MM.1S (cell line): ENCODE results near the gene SLC24A4.

Experiments used
- DNase-seq: peaks from one replicate; pipeline ENCODE4 v3.0.0-alpha.2; 2015
- H2AFZ ChIP-seq: fragments of 300-600 bp; sonication (generic); 2 replicates; pipeline ENCODE4 v1.6.0; 2016; ENCODE audit warnings: antibody characterized with exemption, low read length
- H3F3A ChIP-seq: fragments of 300-600 bp; sonication (generic); 2 replicates; pipeline ENCODE4 v1.6.1; 2016; ENCODE audit warnings: mild to moderate bottlenecking, antibody characterized with exemption, low read length, moderate library complexity, mixed read lengths; ENCODE audit not compliant: insufficient read depth
- H3K27ac ChIP-seq: fragments of 300-600 bp; sonication (generic); 2 replicates; pipeline ENCODE4 v1.5.1; 2016; ENCODE audit warnings: mild to moderate bottlenecking, low read length
- H3K27me3 ChIP-seq: fragments of 300-600 bp; sonication (generic); replicated peaks from 2 replicates; pipeline ENCODE4 v1.6.0; 2016; ENCODE audit warnings: low read length; ENCODE audit not compliant: insufficient read depth
- H3K36me3 ChIP-seq: fragments of 300-600 bp; sonication (generic); replicated peaks from 2 replicates; pipeline ENCODE4 v1.6.1; 2016; ENCODE audit warnings: mild to moderate bottlenecking, low read length, mixed read lengths; ENCODE audit not compliant: insufficient read depth
- H3K4me1 ChIP-seq: fragments of 300-600 bp; sonication (generic); 2 replicates; pipeline ENCODE4 v1.6.1; 2016; ENCODE audit warnings: low read length, mixed read lengths
- H3K4me2 ChIP-seq: fragments of 300-600 bp; sonication (generic); 2 replicates; pipeline ENCODE4 v1.6.0; 2016; ENCODE audit warnings: low read depth, low read length
- H3K4me3 ChIP-seq: fragments of 300-600 bp; sonication (generic); 2 replicates; pipeline ENCODE4 v1.5.1; 2016; ENCODE audit warnings: low read length, mixed read lengths
- H3K79me2 ChIP-seq: fragments of 300-600 bp; sonication (generic); 2 replicates; pipeline ENCODE4 v1.6.1; 2016; ENCODE audit warnings: mixed run types, low read length, mixed read lengths
- H3K9ac ChIP-seq: fragments of 300-600 bp; sonication (generic); 2 replicates; pipeline ENCODE4 v1.6.1; 2016; ENCODE audit warnings: low read length, mixed read lengths
- H3K9me2 ChIP-seq: fragments of 300-600 bp; sonication (generic); replicated peaks from 2 replicates; pipeline ENCODE4 v1.6.1; 2016; ENCODE audit warnings: mild to moderate bottlenecking, low read length, mixed read lengths; ENCODE audit not compliant: insufficient read depth
- H3K9me3 ChIP-seq: fragments of 300-600 bp; sonication (generic); replicated peaks from 2 replicates; pipeline ENCODE4 v1.6.1; 2016; ENCODE audit warnings: mild to moderate bottlenecking, low read length, mixed read lengths; ENCODE audit not compliant: insufficient read depth
- H4K20me1 ChIP-seq: fragments of 300-600 bp; sonication (generic); 2 replicates; pipeline ENCODE4 v1.6.1; 2016; ENCODE audit warnings: mild to moderate bottlenecking, low read length, moderate library complexity, mixed read lengths; ENCODE audit not compliant: insufficient read depth
- EZH2 ChIP-seq: fragments of 300-600 bp; sonication (generic); optimal IDR thresholded peaks from 2 replicates; pipeline ENCODE3; 2017; ENCODE audit warnings: low read depth, mild to moderate bottlenecking, antibody characterized with exemption, low read length, mixed read lengths
- EZH2phosphoT487 ChIP-seq: fragments of 300-600 bp; sonication (generic); IDR thresholded peaks from 2 replicates; pipeline ENCODE4 v1.6.1; 2018; ENCODE audit warnings: antibody characterized with exemption, low read length
- TF ChIP-seq, protein P1 (sequence below): fragments of 300-600 bp; sonication (generic); IDR thresholded peaks from 2 replicates; pipeline ENCODE4 v1.5.1; 2016; ENCODE audit warnings: antibody characterized with exemption, low read length, mixed read lengths

Gene SLC24A4

DNA sequence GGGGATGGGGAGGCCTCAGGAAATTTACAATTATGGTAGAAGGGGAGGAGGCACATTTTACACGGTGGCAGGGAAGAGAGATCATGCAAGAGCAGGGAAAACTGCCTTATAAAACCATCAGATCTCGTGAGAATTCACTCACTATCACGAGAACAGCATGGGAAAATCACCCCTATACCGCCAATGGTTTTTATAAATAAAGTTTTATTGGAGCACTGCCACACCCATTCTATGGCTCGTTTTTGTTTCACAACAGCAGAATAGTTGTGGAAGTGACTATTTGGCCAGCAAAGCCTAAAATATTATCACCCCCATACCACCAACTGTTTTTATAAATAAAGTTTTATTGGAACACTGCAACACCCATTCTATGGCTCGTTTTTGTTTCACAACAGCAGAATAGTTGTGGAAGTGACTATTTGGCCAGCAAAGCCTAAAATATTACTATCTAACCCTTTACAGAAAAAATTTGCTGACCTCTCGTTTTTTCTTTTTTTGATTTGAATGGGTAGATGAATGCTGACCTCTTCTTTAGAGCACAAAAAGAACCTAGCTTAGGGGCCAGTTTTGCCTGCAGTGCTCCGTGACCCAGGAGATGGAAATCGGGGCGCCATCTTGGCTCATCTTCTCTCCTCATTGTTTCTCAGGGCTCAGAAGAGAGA lies 113.3 kb downstream of the SLC24A4 start:
- H4K20me1 ChIP-seq, result no peaks in the 10 kb centered on the region
- TF ChIP-seq EZH2 (no peak), EZH2phosphoT487 (no peak)
- TF ChIP-seq, protein P1, sequence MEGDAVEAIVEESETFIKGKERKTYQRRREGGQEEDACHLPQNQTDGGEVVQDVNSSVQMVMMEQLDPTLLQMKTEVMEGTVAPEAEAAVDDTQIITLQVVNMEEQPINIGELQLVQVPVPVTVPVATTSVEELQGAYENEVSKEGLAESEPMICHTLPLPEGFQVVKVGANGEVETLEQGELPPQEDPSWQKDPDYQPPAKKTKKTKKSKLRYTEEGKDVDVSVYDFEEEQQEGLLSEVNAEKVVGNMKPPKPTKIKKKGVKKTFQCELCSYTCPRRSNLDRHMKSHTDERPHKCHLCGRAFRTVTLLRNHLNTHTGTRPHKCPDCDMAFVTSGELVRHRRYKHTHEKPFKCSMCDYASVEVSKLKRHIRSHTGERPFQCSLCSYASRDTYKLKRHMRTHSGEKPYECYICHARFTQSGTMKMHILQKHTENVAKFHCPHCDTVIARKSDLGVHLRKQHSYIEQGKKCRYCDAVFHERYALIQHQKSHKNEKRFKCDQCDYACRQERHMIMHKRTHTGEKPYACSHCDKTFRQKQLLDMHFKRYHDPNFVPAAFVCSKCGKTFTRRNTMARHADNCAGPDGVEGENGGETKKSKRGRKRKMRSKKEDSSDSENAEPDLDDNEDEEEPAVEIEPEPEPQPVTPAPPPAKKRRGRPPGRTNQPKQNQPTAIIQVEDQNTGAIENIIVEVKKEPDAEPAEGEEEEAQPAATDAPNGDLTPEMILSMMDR, result no peak
- H3K27ac ChIP-seq, result no peak overlapping the region
- no peak overlapping the region for H3K4me3 ChIP-seq
- no peaks in the 10 kb centered on the region for H3F3A ChIP-seq
- no peak for DNase-seq
- H3K79me2 ChIP-seq, result no peaks in the 10 kb centered on the region
- H3K27me3 ChIP-seq, result no peaks in the 10 kb centered on the region
- H3K4me2 ChIP-seq, result no peak overlapping the region
- H3K4me1 ChIP-seq, result peaks cover 27% of the 10 kb centered on the region
- no peaks in the 10 kb centered on the region for H3K36me3 ChIP-seq
- no peaks in the 10 kb centered on the region for H3K9me3 ChIP-seq
- no peaks in the 10 kb centered on the region for H3K9me2 ChIP-seq
- no peak overlapping the region for H2AFZ ChIP-seq
- no peak overlapping the region for H3K9ac ChIP-seq

DNA sequence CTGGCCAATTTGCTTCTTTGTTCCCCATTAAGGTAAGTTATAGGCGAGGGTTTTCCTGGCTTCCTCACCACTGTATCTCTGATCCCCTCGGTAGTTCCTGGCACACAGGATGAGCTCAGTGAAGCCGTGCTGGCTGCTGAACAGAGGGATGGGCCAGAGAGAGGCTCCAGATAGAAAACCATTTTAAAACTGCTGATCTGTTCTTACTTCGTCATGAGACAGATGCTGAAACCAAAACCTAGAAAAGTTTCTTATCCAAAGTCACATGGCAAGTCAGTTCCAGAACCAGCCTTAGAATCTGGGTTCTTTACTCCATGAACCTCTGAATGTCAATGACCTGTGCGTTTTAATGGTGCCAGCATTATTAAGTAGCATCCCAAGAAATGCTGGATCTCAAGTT lies 114.3 kb downstream of the SLC24A4 start:
- peak; percentile 64 for DNase-seq
- Histone ChIP-seq H3K9me2 (no peaks in the 10 kb centered on the region), H4K20me1 (no peaks in the 10 kb centered on the region), H3K4me2 (peak overlapping the region; percentile 47), H3K36me3 (no peaks in the 10 kb centered on the region), H3K27me3 (no peaks in the 10 kb centered on the region), H3K9me3 (no peaks in the 10 kb centered on the region), H2AFZ (peak overlapping the region; percentile 52; the same call in 1 of the 2 replicates), H3F3A (no peaks in the 10 kb centered on the region), H3K27ac (peak overlapping the region; percentile 78), H3K4me1 (peaks cover 27% of the 10 kb centered on the region), H3K9ac (peak overlapping the region; percentile 43; the same call in 1 of the 2 replicates), H3K79me2 (no peaks in the 10 kb centered on the region), H3K4me3 (no peak overlapping the region; the same call in 1 of the 2 replicates)
- no peak for TF ChIP-seq EZH2
- no peak for TF ChIP-seq EZH2phosphoT487
- TF ChIP-seq, protein P1, result no peak

DNA sequence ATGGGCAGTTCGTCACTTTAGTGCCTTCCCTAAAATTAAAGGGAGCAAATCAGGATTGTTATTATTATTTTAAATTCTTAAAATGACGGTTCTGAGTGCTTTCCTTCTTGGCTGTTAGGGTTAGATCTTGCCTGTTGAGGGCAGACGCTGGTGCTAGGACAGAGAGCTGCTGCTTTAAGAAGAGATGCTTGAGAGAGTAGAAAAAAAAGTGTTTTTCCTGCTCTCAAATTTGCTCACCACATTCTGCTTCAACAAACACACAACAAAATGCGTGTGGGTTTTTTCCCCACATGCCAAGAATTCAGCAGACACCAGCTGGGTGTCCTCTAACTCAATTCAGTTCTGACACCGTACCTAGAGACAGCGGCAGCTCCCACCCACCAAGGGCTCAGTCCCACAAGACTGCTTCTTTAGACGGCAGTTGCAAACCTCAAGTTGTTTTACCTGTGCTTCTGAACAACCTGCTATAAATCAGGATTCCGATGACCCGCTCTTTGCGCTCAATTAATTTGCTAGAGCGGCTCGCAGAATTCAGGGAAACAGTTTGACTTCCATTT lies 114.8 kb downstream of the SLC24A4 start:
- Histone ChIP-seq H4K20me1 (no peaks in the 10 kb centered on the region), H3K79me2 (no peaks in the 10 kb centered on the region), H3F3A (no peaks in the 10 kb centered on the region), H3K27me3 (no peaks in the 10 kb centered on the region), H3K4me3 (no peak overlapping the region; the same call in 1 of the 2 replicates), H3K4me1 (peaks cover 27% of the 10 kb centered on the region), H3K9ac (peak overlapping the region; percentile 43; the same call in 1 of the 2 replicates), H3K9me3 (no peaks in the 10 kb centered on the region), H3K36me3 (no peaks in the 10 kb centered on the region), H2AFZ (peak overlapping the region; percentile 52; the same call in 1 of the 2 replicates), H3K27ac (peak overlapping the region; percentile 78), H3K9me2 (no peaks in the 10 kb centered on the region), H3K4me2 (peak overlapping the region; percentile 47)
- DNase-seq, result no peak
- no peak for TF ChIP-seq EZH2phosphoT487
- TF ChIP-seq, protein P1, result no peak
- no peak for TF ChIP-seq EZH2
